Fibroblast of the aortic adventitia (primary cell): ENCODE measurements around the gene RCSD1. TPM values are rescaled to one million over a fixed set of nuclear protein-coding genes. Genes with fewer than 3 reads are reported as not detected.

Source experiments
- DNase-seq: peaks from one replicate; pipeline ENCODE4 v3.0.0-alpha.2; 2010; ENCODE audit warnings: low read depth
- H3K4me3 ChIP-seq: 2 replicates; pipeline ENCODE4 v1.5.1; 2011; ENCODE audit warnings: low read depth, mild to moderate bottlenecking, control low read depth, low read length, moderate library complexity
- CTCF ChIP-seq: IDR thresholded peaks from 2 replicates; pipeline ENCODE4 v1.5.1; 2011; ENCODE audit warnings: mild to moderate bottlenecking, low read length, control low read depth, inconsistent platforms; ENCODE audit not compliant: insufficient read depth
- total RNA-seq: library from RNA; depleted of rRNA; stranded (reverse); fragments of >200 nt; gene quantifications from 2 replicates; pipeline ENCODE4 v1.2.3, GENCODE V29; 2012; ENCODE audit warnings: low replicate concordance

The RCSD1 gene
- total RNA-seq, 1 donor = not detected

- TF ChIP-seq CTCF = no peak
- H3K4me3 ChIP-seq = no peak overlapping the region
- DNase-seq = no peak
These were observed 2.0 kb downstream of the RCSD1 start for GRCh38 chr1:167631936-167632614.

- no peak for TF ChIP-seq CTCF
- DNase-seq = no peak
These were observed 3.4 kb downstream of the RCSD1 start for GRCh38 chr1:167633258-167633944.

GRCh38 chr1:167634435-167634834 is 4.4 kb downstream of the RCSD1 start:
- TF ChIP-seq CTCF = no peak
- no peak for DNase-seq
- no peak overlapping the region for H3K4me3 ChIP-seq

More at GRCh38 chr1:167633258-167633944, 3.4 kb downstream of the RCSD1 start:
- H3K4me3 ChIP-seq = no peak overlapping the region

GRCh38 chr1:167635156-167635648 is 5.2 kb downstream of the RCSD1 start:
- H3K4me3 ChIP-seq = no peak overlapping the region
- TF ChIP-seq CTCF = no peak
- DNase-seq = peak; percentile 41

- H3K4me3 ChIP-seq = no peak overlapping the region
- TF ChIP-seq CTCF = no peak
- DNase-seq = no peak
These were observed 5.9 kb downstream of the RCSD1 start for GRCh38 chr1:167635941-167636340.

- H3K4me3 ChIP-seq = no peak overlapping the region
- no peak for DNase-seq
- TF ChIP-seq CTCF = no peak
These were observed 8.0 kb downstream of the RCSD1 start for GRCh38 chr1:167638064-167638463.
